Smooth muscle cell (in vitro differentiated cells): ENCODE data around the gene NME4. TPM values are rescaled to one million over a fixed set of nuclear protein-coding genes. Genes with fewer than 3 reads are reported as not detected.

Source experiments
- DNase-seq: peaks from one replicate; lab custom pipeline; 2025; ENCODE audit not compliant: unreplicated experiment; lab: John Stamatoyannopoulos, UW
- H2AFZ ChIP-seq: fragments of 200-600 bp; sonication (generic); 2 replicates; pipeline ENCODE4 v1.6.0; 2016; ENCODE audit warnings: antibody characterized with exemption, low read depth, mild to moderate bottlenecking
- H3F3A ChIP-seq: fragments of 200-600 bp; sonication (generic); 2 replicates; pipeline ENCODE4 v1.6.0; 2017; ENCODE audit warnings: antibody characterized with exemption, low read depth
- H3K27ac ChIP-seq: fragments of 200-600 bp; sonication (generic); 2 replicates; pipeline ENCODE4 v1.5.1; 2016; ENCODE audit warnings: low read depth, mild to moderate bottlenecking
- H3K27me3 ChIP-seq: fragments of 200-600 bp; sonication (generic); 2 replicates; pipeline ENCODE4 v1.6.1; 2016; ENCODE audit warnings: low read depth, mild to moderate bottlenecking
- H3K36me3 ChIP-seq: fragments of 200-600 bp; sonication (generic); 2 replicates; pipeline ENCODE4 v1.5.1; 2016; ENCODE audit warnings: low read depth
- H3K4me1 ChIP-seq: fragments of 200-600 bp; sonication (generic); 2 replicates; pipeline ENCODE4 v1.5.1; 2016; ENCODE audit warnings: low read depth
- H3K4me2 ChIP-seq: fragments of 200-600 bp; sonication (generic); 2 replicates; pipeline ENCODE4 v1.6.0; 2016; ENCODE audit warnings: mild to moderate bottlenecking
- H3K4me3 ChIP-seq: fragments of 200-600 bp; sonication (generic); 2 replicates; pipeline ENCODE4 v1.5.1; 2016; ENCODE audit warnings: mild to moderate bottlenecking
- H3K79me2 ChIP-seq: fragments of 200-600 bp; sonication (generic); 2 replicates; pipeline ENCODE4 v1.6.0; 2016; ENCODE audit warnings: low read depth, mild to moderate bottlenecking
- H3K9ac ChIP-seq: fragments of 200-600 bp; sonication (generic); 2 replicates; pipeline ENCODE4 v1.6.0; 2016; ENCODE audit warnings: low read depth
- H3K9me3 ChIP-seq: fragments of 200-600 bp; sonication (generic); replicated peaks from 2 replicates; pipeline ENCODE4 v1.5.1; 2016; ENCODE audit warnings: low read depth
- H4K20me1 ChIP-seq: fragments of 200-600 bp; sonication (generic); 2 replicates; pipeline ENCODE4 v1.6.0; 2016; ENCODE audit warnings: low read depth
- WGBS: methylation state at CpG from one replicate; pipeline ENCODE4 v1.1.7; 2016; ENCODE audit warnings: low lambda C conversion rate; 5-methylcytosine and 5-hydroxymethylcytosine counted together
- polyA plus RNA-seq: library from polyadenylated mRNA; unstranded; fragments of >200 nt; fragmentation: Nextera tagmentation; extraction: Ambion mirVana; gene quantifications from 2 replicates; pipeline ENCODE4 v1.2.1, GENCODE V29; 2016
- total RNA-seq: library from RNA; depleted of rRNA; stranded (reverse); fragments of >200 nt; gene quantifications from 2 replicates; pipeline ENCODE4 v1.2.3, GENCODE V29; 2014
- TF ChIP-seq, protein P1 (sequence below): fragments of 200-600 bp; sonication (generic); IDR thresholded peaks from 2 replicates; pipeline ENCODE4 v1.5.1; 2017; ENCODE audit warnings: borderline replicate concordance, mild to moderate bottlenecking, antibody characterized with exemption; ENCODE audit not compliant: insufficient read depth, poor library complexity, severe bottlenecking

The NME4 gene
- total and polyA plus RNA-seq, 2 experiments from 2014 or later = 218 to 523 TPM

DNA sequence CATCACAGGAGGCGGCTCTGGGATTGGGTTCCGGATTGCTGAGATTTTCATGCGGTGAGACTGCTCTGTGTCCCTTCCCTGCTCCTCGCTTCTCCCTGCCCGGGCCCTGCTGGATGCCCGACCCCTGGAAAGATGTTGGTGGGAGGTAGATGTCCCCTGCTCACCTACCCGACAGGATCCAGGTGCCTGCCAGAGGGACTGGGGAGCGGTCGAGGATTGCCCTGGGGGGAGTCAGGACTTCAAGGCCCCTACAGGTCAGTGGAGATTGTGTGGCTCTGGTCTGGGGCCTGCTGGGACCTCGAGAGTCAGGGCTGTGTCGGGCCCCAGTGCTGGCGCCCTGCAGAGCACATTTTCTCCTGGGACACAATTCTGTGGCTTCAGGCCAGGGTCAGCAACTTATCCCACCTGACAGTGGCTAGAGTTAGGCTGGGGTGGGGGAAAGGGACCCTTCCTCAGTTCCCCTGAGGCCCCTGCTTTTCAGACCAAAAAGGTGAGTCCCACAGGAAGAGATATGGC is 8.0 kb downstream of the NME4 start:
- H4K20me1 ChIP-seq = no peaks in the 10 kb centered on the region
- H3F3A ChIP-seq = peaks cover 9% of the 10 kb centered on the region
- no peaks in the 10 kb centered on the region for H3K4me1 ChIP-seq
- H3K4me3 ChIP-seq = no peak overlapping the region
- H3K9me3 ChIP-seq = no peaks in the 10 kb centered on the region
- H3K4me2 ChIP-seq = no peak overlapping the region
- no peak overlapping the region for H3K27ac ChIP-seq
- H3K36me3 ChIP-seq = no peaks in the 10 kb centered on the region
- no peak overlapping the region for H2AFZ ChIP-seq
- H3K9ac ChIP-seq = no peak overlapping the region
- DNase-seq = no peak
- no peaks in the 10 kb centered on the region for H3K79me2 ChIP-seq
- no peaks in the 10 kb centered on the region for H3K27me3 ChIP-seq
- WGBS = 93% methylated on average over 12 of the region's 12 CpGs
- TF ChIP-seq, protein P1, sequence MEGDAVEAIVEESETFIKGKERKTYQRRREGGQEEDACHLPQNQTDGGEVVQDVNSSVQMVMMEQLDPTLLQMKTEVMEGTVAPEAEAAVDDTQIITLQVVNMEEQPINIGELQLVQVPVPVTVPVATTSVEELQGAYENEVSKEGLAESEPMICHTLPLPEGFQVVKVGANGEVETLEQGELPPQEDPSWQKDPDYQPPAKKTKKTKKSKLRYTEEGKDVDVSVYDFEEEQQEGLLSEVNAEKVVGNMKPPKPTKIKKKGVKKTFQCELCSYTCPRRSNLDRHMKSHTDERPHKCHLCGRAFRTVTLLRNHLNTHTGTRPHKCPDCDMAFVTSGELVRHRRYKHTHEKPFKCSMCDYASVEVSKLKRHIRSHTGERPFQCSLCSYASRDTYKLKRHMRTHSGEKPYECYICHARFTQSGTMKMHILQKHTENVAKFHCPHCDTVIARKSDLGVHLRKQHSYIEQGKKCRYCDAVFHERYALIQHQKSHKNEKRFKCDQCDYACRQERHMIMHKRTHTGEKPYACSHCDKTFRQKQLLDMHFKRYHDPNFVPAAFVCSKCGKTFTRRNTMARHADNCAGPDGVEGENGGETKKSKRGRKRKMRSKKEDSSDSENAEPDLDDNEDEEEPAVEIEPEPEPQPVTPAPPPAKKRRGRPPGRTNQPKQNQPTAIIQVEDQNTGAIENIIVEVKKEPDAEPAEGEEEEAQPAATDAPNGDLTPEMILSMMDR = no peak

GRCh38 chr16:405548-406506 is 8.8 kb downstream of the NME4 start:
- TF ChIP-seq, protein P1 = no peak
- no peak overlapping the region for H3K9ac ChIP-seq
- no peaks in the 10 kb centered on the region for H3K79me2 ChIP-seq
- H3K27ac ChIP-seq = no peak overlapping the region
- H3K36me3 ChIP-seq = no peaks in the 10 kb centered on the region
- H2AFZ ChIP-seq = no peak overlapping the region
- H3K9me3 ChIP-seq = no peaks in the 10 kb centered on the region
- no peak overlapping the region for H3K4me2 ChIP-seq
- no peak overlapping the region for H3K4me3 ChIP-seq
- DNase-seq = no peak
- 95% methylated on average over 27 of the region's 27 CpGs for WGBS
- no peaks in the 10 kb centered on the region for H4K20me1 ChIP-seq
- peaks cover 1% of the 10 kb centered on the region for H3F3A ChIP-seq
- H3K4me1 ChIP-seq = no peaks in the 10 kb centered on the region
- H3K27me3 ChIP-seq = no peaks in the 10 kb centered on the region

DNA sequence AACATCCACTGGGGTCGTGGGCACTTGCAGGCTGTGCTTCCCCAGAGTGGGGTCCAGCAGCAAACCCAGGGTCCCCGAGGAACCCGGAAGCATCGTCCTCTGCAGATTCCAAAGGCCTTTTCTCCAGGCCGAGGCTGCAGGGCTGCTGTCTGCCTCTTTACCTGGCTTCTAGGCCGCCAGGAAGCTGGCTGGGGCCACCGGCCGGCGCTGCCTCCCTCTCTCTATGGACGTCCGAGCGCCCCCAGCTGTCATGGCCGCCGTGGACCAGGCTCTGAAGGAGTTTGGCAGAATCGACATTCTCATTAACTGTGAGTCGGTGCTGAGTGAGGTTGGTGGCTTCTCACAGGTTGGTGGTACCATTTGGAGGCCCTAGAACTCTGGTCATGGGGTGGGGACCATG is 10.3 kb downstream of the NME4 start:
- Histone ChIP-seq H3F3A (no peaks in the 10 kb centered on the region), H3K79me2 (no peaks in the 10 kb centered on the region), H3K4me1 (no peaks in the 10 kb centered on the region), H3K9ac (no peak overlapping the region), H3K27me3 (no peaks in the 10 kb centered on the region), H2AFZ (no peak overlapping the region), H3K36me3 (no peaks in the 10 kb centered on the region), H4K20me1 (no peaks in the 10 kb centered on the region), H3K27ac (no peak overlapping the region), H3K4me3 (no peak overlapping the region), H3K9me3 (no peaks in the 10 kb centered on the region), H3K4me2 (no peak overlapping the region)
- DNase-seq = no peak
- TF ChIP-seq, protein P1 = no peak
- WGBS = 96% methylated on average over 16 of the region's 16 CpGs
